Uterus (tissue), 2 donors: ENCODE data around the gene E2F8.

Source experiments
- CTCF ChIP-seq, 4 experiments: fragments of 200-600 bp in 2 of 4; fragments of 450-650 bp in 2 of 4; sonication (generic) in 2 of 4; IDR thresholded peaks; one replicate each; pipeline ENCODE4 v1.5.1; 2016 to 2019; ENCODE audit warnings: antibody characterized with exemption in 4 of 4, mild to moderate bottlenecking in 2 of 4, moderate library complexity in 1 of 4
- POLR2A ChIP-seq, 2 donors: fragments of 450-650 bp; IDR thresholded peaks; one replicate each; pipeline ENCODE4 v1.6.1; 2016; ENCODE audit warnings: antibody characterized with exemption in 2 of 2, mild to moderate bottlenecking in 1 of 2, moderate library complexity in 1 of 2

- no peak for TF ChIP-seq CTCF (IDR thresholded peaks at IDR 0.05)
- no peak for TF ChIP-seq POLR2A (IDR thresholded peaks at IDR 0.05)
Measured at GRCh38 chr11:19234231-19234817, 6.4 kb downstream of the E2F8 start.
